ENCODE data around the gene C1QTNF8.

- no peak for TF ChIP-seq POLR2A (IDR thresholded peaks at IDR 0.05)
- TF ChIP-seq, protein P1, sequence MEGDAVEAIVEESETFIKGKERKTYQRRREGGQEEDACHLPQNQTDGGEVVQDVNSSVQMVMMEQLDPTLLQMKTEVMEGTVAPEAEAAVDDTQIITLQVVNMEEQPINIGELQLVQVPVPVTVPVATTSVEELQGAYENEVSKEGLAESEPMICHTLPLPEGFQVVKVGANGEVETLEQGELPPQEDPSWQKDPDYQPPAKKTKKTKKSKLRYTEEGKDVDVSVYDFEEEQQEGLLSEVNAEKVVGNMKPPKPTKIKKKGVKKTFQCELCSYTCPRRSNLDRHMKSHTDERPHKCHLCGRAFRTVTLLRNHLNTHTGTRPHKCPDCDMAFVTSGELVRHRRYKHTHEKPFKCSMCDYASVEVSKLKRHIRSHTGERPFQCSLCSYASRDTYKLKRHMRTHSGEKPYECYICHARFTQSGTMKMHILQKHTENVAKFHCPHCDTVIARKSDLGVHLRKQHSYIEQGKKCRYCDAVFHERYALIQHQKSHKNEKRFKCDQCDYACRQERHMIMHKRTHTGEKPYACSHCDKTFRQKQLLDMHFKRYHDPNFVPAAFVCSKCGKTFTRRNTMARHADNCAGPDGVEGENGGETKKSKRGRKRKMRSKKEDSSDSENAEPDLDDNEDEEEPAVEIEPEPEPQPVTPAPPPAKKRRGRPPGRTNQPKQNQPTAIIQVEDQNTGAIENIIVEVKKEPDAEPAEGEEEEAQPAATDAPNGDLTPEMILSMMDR (IDR thresholded peaks at IDR 0.05): no peak
Measured at GRCh38 chr16:1137604-1138003, 41.6 kb upstream of the C1QTNF8 start.

Measured in Peyer's patch (tissue), 4 donors.